Bronchial epithelial cell (primary cell): Measurements from ENCODE around the gene ITPK1. TPM values are rescaled to one million over a fixed set of nuclear protein-coding genes. Genes with fewer than 3 reads are reported as not detected.

ENCODE experiments used
- DNase-seq: peaks from one replicate; pipeline ENCODE4 v3.0.0-alpha.2; 2010; ENCODE audit warnings: low read depth
- FAIRE-seq: peaks from 2 replicates; lab custom pipeline; 2011; peaks lifted over from hg19 to GRCh38; lab: Jason Lieb, UNC
- H3K27me3 ChIP-seq: 2 replicates; pipeline ENCODE4 v1.5.1; 2011; ENCODE audit warnings: low read length; ENCODE audit not compliant: control insufficient read depth, insufficient read depth
- H3K36me3 ChIP-seq: 2 replicates; pipeline ENCODE4 v1.5.1; 2011; ENCODE audit warnings: low read length; ENCODE audit not compliant: control insufficient read depth, insufficient read depth
- H3K4me3 ChIP-seq: 2 replicates; pipeline ENCODE4 v1.5.1; 2011; ENCODE audit warnings: mild to moderate bottlenecking, low read depth, low read length, control low read depth
- total RNA-seq: library from RNA; depleted of rRNA; stranded (reverse); fragments of >200 nt; gene quantifications from 2 replicates; pipeline ENCODE4 v1.2.1, GENCODE V29; 2014
- TF ChIP-seq, protein P1 (sequence below): IDR thresholded peaks from 2 replicates; pipeline ENCODE4 v1.5.1; 2011; ENCODE audit warnings: mild to moderate bottlenecking, moderate library complexity, low read length, control low read depth, inconsistent platforms; ENCODE audit not compliant: insufficient read depth, severe bottlenecking

Gene ITPK1
- total RNA-seq, 1 donor from 2014 or later = 39.8 TPM

DNA sequence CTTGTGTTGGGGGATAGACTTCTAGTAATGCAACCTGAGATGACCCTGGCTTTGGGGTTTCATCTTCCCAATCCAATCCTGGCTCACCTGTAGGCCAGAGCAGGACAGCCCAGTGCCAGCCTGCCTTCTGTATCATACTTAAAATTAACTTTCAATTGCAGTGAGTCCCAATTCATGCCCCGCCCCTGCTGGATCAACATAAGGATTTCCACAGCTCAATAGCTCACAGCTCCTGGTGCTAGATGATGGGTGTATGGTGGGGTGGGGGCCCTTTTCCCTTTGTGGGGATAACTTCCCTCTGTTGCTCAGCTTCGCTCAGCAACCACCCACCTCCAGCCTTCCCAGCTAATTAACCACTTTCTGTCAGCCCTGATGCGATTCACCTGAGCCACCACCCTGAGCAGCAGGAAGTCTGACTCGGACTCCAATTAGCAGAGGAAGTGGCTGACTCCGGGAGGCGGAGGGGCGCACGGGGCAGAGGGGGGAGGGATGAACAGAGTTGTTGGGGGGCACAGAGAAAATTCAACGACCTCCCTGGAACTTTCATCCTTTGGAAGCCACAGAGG lies 217.1 kb downstream of the ITPK1 start:
- TF ChIP-seq, protein P1, sequence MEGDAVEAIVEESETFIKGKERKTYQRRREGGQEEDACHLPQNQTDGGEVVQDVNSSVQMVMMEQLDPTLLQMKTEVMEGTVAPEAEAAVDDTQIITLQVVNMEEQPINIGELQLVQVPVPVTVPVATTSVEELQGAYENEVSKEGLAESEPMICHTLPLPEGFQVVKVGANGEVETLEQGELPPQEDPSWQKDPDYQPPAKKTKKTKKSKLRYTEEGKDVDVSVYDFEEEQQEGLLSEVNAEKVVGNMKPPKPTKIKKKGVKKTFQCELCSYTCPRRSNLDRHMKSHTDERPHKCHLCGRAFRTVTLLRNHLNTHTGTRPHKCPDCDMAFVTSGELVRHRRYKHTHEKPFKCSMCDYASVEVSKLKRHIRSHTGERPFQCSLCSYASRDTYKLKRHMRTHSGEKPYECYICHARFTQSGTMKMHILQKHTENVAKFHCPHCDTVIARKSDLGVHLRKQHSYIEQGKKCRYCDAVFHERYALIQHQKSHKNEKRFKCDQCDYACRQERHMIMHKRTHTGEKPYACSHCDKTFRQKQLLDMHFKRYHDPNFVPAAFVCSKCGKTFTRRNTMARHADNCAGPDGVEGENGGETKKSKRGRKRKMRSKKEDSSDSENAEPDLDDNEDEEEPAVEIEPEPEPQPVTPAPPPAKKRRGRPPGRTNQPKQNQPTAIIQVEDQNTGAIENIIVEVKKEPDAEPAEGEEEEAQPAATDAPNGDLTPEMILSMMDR = no peak
- FAIRE-seq = no peak
- no peaks in the 10 kb centered on the region for H3K36me3 ChIP-seq
- H3K4me3 ChIP-seq = no peak overlapping the region
- DNase-seq = no peak
- H3K27me3 ChIP-seq = peaks cover 3% of the 10 kb centered on the region

DNA sequence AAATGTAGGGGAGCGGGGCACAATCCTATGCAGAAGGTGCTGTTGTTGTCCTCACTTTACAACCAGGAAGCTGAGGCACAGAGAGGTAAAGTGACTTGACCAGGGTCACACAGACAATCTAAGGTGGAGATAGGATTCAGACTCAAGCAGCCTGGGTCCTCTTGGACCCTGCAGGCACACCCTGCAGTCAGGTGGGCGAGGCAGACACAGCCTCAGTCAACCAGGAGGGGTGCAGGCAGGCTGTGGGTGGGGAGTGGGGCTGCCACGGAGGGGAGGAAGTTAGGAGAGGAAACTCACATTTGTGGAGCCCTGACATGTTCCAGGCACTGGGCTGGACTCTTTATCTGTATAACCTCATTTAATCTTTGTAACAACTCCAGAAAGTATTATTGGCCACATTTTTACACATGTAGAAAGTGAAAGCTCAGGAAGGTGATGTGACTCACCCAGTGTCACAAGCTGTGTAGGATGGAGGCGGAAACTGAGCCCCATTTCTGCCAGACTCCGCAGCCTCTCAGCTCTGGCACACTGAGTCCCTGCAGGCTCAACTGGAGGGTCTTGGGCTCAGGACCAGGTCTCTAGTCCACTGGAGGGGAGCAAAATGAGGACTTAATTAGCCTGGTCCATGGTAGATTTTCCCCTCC lies 217.7 kb downstream of the ITPK1 start:
- H3K27me3 ChIP-seq = peaks cover 2% of the 10 kb centered on the region
- DNase-seq (no peak), FAIRE-seq (no peak)
- TF ChIP-seq, protein P1 = no peak
- H3K4me3 ChIP-seq = no peak overlapping the region
- H3K36me3 ChIP-seq = no peaks in the 10 kb centered on the region

DNA sequence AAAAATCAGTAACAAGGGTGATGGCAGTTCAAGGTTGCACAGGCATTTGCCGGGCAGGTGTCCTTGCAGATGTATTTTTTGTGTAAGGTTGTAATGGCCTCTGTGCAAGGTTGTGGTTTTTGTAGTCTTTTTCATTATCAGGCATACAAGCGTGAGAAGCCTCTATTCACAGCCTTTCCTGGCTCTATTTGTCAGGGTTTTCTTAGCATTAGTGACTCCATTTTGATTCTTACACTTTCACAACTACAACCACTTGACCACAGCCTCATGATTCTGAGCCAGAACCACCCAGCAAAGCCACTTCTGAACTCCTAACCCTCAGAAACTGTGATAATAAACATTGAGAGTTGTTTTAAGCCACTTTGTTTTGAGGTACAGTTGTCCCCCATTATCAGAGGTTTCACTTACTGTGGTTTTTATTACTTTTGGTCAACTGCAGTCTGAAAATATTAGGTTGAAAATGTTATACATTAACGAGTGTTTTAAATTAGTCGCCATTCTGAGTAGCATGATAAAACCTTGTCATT lies 220.3 kb downstream of the ITPK1 start:
- Histone ChIP-seq H3K27me3 (no peaks in the 10 kb centered on the region), H3K36me3 (no peaks in the 10 kb centered on the region), H3K4me3 (no peak overlapping the region)
- no peak for DNase-seq
- FAIRE-seq = no peak
- TF ChIP-seq, protein P1 = no peak

DNA sequence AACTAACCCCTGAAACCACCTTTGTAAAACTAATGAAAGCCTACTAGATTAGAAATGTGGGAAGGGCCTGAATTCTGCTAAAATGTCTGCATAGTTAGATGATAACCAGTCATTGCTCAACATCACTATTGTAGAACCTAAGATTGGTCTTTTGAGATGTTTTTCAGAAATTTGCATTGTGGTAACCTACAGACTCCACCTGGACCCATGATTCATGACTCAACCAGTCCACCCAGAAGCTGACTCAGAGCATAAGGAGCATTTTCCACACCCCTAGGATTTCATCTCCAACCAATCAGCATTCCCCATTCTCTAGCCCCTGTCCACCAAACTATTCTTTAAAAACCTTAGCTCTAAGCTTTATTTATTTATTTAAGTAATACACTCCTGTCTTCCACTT lies 223.1 kb downstream of the ITPK1 start:
- FAIRE-seq = no peak

DNA sequence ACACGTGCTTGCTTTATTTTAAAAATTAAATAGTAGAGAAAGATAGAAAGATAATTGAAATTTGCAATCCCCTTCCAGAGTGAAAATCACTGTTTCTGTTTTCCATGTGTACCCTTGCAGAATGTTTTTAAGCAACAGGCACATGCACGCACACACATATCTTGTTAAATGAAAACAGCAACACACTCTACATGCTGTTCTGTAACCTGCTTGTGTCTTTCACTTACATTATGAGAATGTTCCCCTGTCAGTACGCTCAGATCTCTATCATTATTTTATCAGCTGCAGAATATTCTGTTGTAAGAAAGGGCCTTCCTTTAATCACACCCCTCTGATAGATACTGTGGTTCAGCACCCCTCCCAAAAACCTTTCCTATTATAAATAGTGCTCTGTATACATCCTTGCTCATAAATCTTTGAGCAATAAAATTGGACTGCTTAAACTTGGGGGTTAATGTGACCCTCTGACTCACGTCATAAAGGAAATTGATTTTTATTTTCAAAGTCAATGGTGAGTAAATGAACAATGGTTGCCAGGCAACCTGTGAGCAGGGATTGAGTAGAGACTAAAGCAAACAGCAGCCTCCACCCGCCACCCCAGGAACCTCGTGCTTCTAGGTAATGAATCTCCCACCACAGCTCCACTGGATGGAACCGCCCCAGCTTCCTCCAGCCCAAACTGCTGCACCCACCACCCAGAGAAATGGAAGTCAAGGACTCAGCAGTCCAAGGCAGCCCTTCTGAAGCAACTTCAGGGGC lies 224.7 kb downstream of the ITPK1 start:
- DNase-seq = peak; percentile 18
- peaks cover 3% of the 10 kb centered on the region for H3K27me3 ChIP-seq
- FAIRE-seq = no peak
- TF ChIP-seq, protein P1 = no peak
- no peak overlapping the region for H3K4me3 ChIP-seq
- no peaks in the 10 kb centered on the region for H3K36me3 ChIP-seq

More for the DNA sequence above, 223.1 kb downstream of the ITPK1 start:
- Histone ChIP-seq H3K36me3 (no peaks in the 10 kb centered on the region), H3K4me3 (no peak overlapping the region), H3K27me3 (no peaks in the 10 kb centered on the region)
- TF ChIP-seq, protein P1 = no peak
- peak; percentile 57 for DNase-seq
